Caki2 (cell line): ENCODE results near the gene MEX3A. TPM values are rescaled to one million over a fixed set of nuclear protein-coding genes. Genes with fewer than 3 reads are reported as not detected.
A peak's percentile ranks its signal among the peaks of the same experiment; 100 is the strongest.

ENCODE experiments used
- DNase-seq: peaks from one replicate; pipeline ENCODE4 v3.0.0-alpha.2; 2015; ENCODE audit warnings: low read depth
- in situ Hi-C: cut with HindIII; loops from 2 replicates; pipeline ENCODE4 v1.10.0; 2016; ENCODE audit warnings: low sequenced_read_pairs, low pct_unique_long_range_greater_than_20kb, mixed read lengths
- total RNA-seq: library from RNA; depleted of rRNA; stranded (reverse); fragments of >200 nt; shearing (Covaris generic); gene quantifications from 2 replicates; pipeline ENCODE4 v1.2.3, GENCODE V29; 2014; ENCODE audit warnings: low replicate concordance

MEX3A gene
- total RNA-seq, 1 experiment from 2014 or later: 0.64 TPM

GRCh38 chr1:156070548-156070947, 11.7 kb downstream of the MEX3A start:
- no peak for DNase-seq
- in situ Hi-C loops: no loop called here

- in situ Hi-C loops: no loop called here
- DNase-seq: no peak
These were observed 12.5 kb downstream of the MEX3A start for GRCh38 chr1:156069490-156070455.

- in situ Hi-C loops: no loop called here
These were observed 15.0 kb downstream of the MEX3A start for GRCh38 chr1:156067262-156067661.

GRCh38 chr1:156065871-156066270, 16.4 kb downstream of the MEX3A start:
- no peak for DNase-seq
- in situ Hi-C loops: no loop called here

More at GRCh38 chr1:156067262-156067661, 15.0 kb downstream of the MEX3A start:
- DNase-seq: no peak

GRCh38 chr1:156065212-156065611, 17.1 kb downstream of the MEX3A start:
- in situ Hi-C loops: no loop called here

GRCh38 chr1:156064615-156065014, 17.6 kb downstream of the MEX3A start:
- in situ Hi-C loops: no loop called here
- no peak for DNase-seq

More at GRCh38 chr1:156065212-156065611, 17.1 kb downstream of the MEX3A start:
- DNase-seq: no peak

- DNase-seq: no peak
- in situ Hi-C loops: no loop called here
These were observed 18.3 kb downstream of the MEX3A start for GRCh38 chr1:156063997-156064285.

GRCh38 chr1:156062189-156062588, 20.1 kb downstream of the MEX3A start:
- in situ Hi-C loops: no loop called here

GRCh38 chr1:156060937-156061636, 21.2 kb downstream of the MEX3A start, which contains the start of gene RAB25:
Gene RAB25, plus strand, starts transcription at chr1:156061160. Its CDS starts 241 bp downstream, at chr1:156061401.
- in situ Hi-C loops: no loop called here

More at GRCh38 chr1:156062189-156062588, 20.1 kb downstream of the MEX3A start:
- no peak for DNase-seq

GRCh38 chr1:156056326-156056849, 25.9 kb downstream of the MEX3A start:
- in situ Hi-C loops: no loop called here

More at GRCh38 chr1:156060937-156061636, 21.2 kb downstream of the MEX3A start, which contains the start of gene RAB25:
- DNase-seq: no peak

GRCh38 chr1:156055281-156056048, 26.8 kb downstream of the MEX3A start:
- in situ Hi-C loops: no loop called here
- no peak for DNase-seq

More at GRCh38 chr1:156056326-156056849, 25.9 kb downstream of the MEX3A start:
- no peak for DNase-seq

- DNase-seq: peak; percentile 97
- in situ Hi-C loops: no loop called here
These were observed 27.6 kb downstream of the MEX3A start, which contains the start of gene LAMTOR2 for GRCh38 chr1:156054500-156055280. Gene LAMTOR2, plus strand, starts transcription at chr1:156054782. Its CDS starts 108 bp downstream, at chr1:156054890.

- peak; percentile 49 for DNase-seq
- in situ Hi-C loops: no loop called here
These were observed 28.3 kb downstream of the MEX3A start, which contains the start of gene UBQLN4 for GRCh38 chr1:156053768-156054499. Gene UBQLN4, minus strand, starts transcription at chr1:156053798. Its CDS starts 97 bp downstream, at chr1:156053701.

- in situ Hi-C loops: no loop called here
- peak; percentile 63 for DNase-seq
These were observed 29.1 kb downstream of the MEX3A start for GRCh38 chr1:156052862-156053767.

- no peak for DNase-seq
- in situ Hi-C loops: no loop called here
These were observed 31.1 kb downstream of the MEX3A start for GRCh38 chr1:156051011-156051725.
